A172 (cell line): ENCODE results near the gene JAG2. TPM values are rescaled to one million over a fixed set of nuclear protein-coding genes. Genes with fewer than 3 reads are reported as not detected.

Source experiments
- DNase-seq: peaks from one replicate; pipeline ENCODE4 v3.0.0-alpha.2; 2015; ENCODE audit warnings: low spot score
- total RNA-seq: library from RNA; depleted of rRNA; stranded (reverse); fragments of >200 nt; shearing (Covaris generic); gene quantifications from 2 replicates; pipeline ENCODE4 v1.2.3, GENCODE V29; 2014

Gene JAG2
- total RNA-seq, 1 experiment from 2014 or later: 6.5 TPM

- DNase-seq: no peak
These were observed 13.9 kb upstream of the JAG2 start for GRCh38 chr14:105182296-105183020.

GRCh38 chr14:105181549-105182295 lies 13.1 kb upstream of the JAG2 start:
- no peak for DNase-seq

- DNase-seq: no peak
These were observed 12.3 kb upstream of the JAG2 start, which contains the start of gene NUDT14 for GRCh38 chr14:105180592-105181548. NUDT14 (minus strand) TSS chr14:105181312; CDS start chr14:105181209, 103 bp downstream.

- DNase-seq: no peak
These were observed 10.6 kb upstream of the JAG2 start for GRCh38 chr14:105179191-105179590.

GRCh38 chr14:105178868-105179140 lies 10.2 kb upstream of the JAG2 start:
- DNase-seq: no peak

- no peak for DNase-seq
These were observed 9.7 kb upstream of the JAG2 start for GRCh38 chr14:105178069-105178867.

- no peak for DNase-seq
These were observed 8.5 kb upstream of the JAG2 start for GRCh38 chr14:105177082-105177481.

GRCh38 chr14:105176513-105176912 lies 7.9 kb upstream of the JAG2 start:
- no peak for DNase-seq

- DNase-seq: no peak
These were observed 5.6 kb upstream of the JAG2 start for GRCh38 chr14:105173901-105174894.

- DNase-seq: no peak
These were observed 4.6 kb upstream of the JAG2 start for GRCh38 chr14:105173145-105173544.

- no peak for DNase-seq
These were observed 3.9 kb upstream of the JAG2 start for GRCh38 chr14:105172476-105172875.

GRCh38 chr14:105171004-105171673 lies 2.6 kb upstream of the JAG2 start:
- DNase-seq: no peak

- no peak for DNase-seq
These were observed 1.4 kb upstream of the JAG2 start for GRCh38 chr14:105169776-105170655.

- no peak for DNase-seq
These were observed 467 bp upstream of the JAG2 start for GRCh38 chr14:105168979-105169507.

- DNase-seq: no peak
These were observed 519 bp downstream of the JAG2 start for GRCh38 chr14:105168093-105168420.

GRCh38 chr14:105167303-105168092 lies 1.1 kb downstream of the JAG2 start:
- no peak for DNase-seq

GRCh38 chr14:105166571-105167302 lies 1.8 kb downstream of the JAG2 start:
- no peak for DNase-seq
